HUES6 (cell line): Measurements from ENCODE around the gene SLC34A3.

Source experiments
- H3K27ac ChIP-seq: 2 replicates; pipeline ENCODE4 v1.7.0; 2013; ENCODE audit warnings: low read depth, mild to moderate bottlenecking, low read length, inconsistent platforms
- H3K27me3 ChIP-seq: 2 replicates; pipeline ENCODE4 v1.6.1; 2013; ENCODE audit warnings: low read length; ENCODE audit not compliant: control insufficient read depth, insufficient read depth
- H3K36me3 ChIP-seq: 2 replicates; pipeline ENCODE4 v1.6.1; 2013; ENCODE audit warnings: low read length; ENCODE audit not compliant: control insufficient read depth, insufficient read depth
- H3K4me1 ChIP-seq: 2 replicates; pipeline ENCODE4 v1.6.1; 2013; ENCODE audit warnings: low read length; ENCODE audit not compliant: control insufficient read depth, insufficient read depth
- H3K4me3 ChIP-seq: 2 replicates; pipeline ENCODE4 v1.5.1; 2013; ENCODE audit warnings: low read depth, low read length
- H3K9ac ChIP-seq: one replicate; pipeline ENCODE4 v1.6.1; 2013; ENCODE audit warnings: mild to moderate bottlenecking, low read length
- H3K9me3 ChIP-seq: 2 replicates; pipeline ENCODE4 v1.6.1; 2013; ENCODE audit warnings: low read depth, low read length; ENCODE audit not compliant: control insufficient read depth, insufficient read depth

The SLC34A3 gene

GRCh38 chr9:137269231-137269772 lies 38.6 kb downstream of the SLC34A3 start:
- Histone ChIP-seq H3K9me3 (no peaks in the 10 kb centered on the region), H3K27ac (no peak overlapping the region), H3K4me1 (peaks cover 3% of the 10 kb centered on the region; the same call in 1 of the 2 replicates), H3K27me3 (no peaks in the 10 kb centered on the region), H3K4me3 (no peak overlapping the region), H3K36me3 (peaks cover 75% of the 10 kb centered on the region), H3K9ac (no peak overlapping the region)

GRCh38 chr9:137270929-137271695 lies 40.4 kb downstream of the SLC34A3 start:
- Histone ChIP-seq H3K9ac (no peak overlapping the region), H3K36me3 (peaks cover 61% of the 10 kb centered on the region), H3K9me3 (no peaks in the 10 kb centered on the region), H3K4me3 (no peak overlapping the region), H3K4me1 (peaks cover 16% of the 10 kb centered on the region; the same call in 1 of the 2 replicates), H3K27me3 (no peaks in the 10 kb centered on the region), H3K27ac (no peak overlapping the region)

- H3K36me3 ChIP-seq, result peaks cover 55% of the 10 kb centered on the region
- no peaks in the 10 kb centered on the region for H3K27me3 ChIP-seq
- no peaks in the 10 kb centered on the region for H3K9me3 ChIP-seq
- H3K4me3 ChIP-seq, result no peak overlapping the region
- H3K4me1 ChIP-seq, result peaks cover 21% of the 10 kb centered on the region
- H3K9ac ChIP-seq, result no peak overlapping the region
- no peak overlapping the region for H3K27ac ChIP-seq
These were observed 41.0 kb downstream of the SLC34A3 start for GRCh38 chr9:137271696-137272076.

- Histone ChIP-seq H3K4me3 (no peak overlapping the region), H3K4me1 (peaks cover 29% of the 10 kb centered on the region), H3K9me3 (no peaks in the 10 kb centered on the region), H3K27me3 (no peaks in the 10 kb centered on the region), H3K27ac (no peak overlapping the region; the same call in 1 of the 2 replicates), H3K36me3 (peaks cover 48% of the 10 kb centered on the region), H3K9ac (no peak overlapping the region)
These were observed 41.8 kb downstream of the SLC34A3 start for GRCh38 chr9:137272241-137273094.

- Histone ChIP-seq H3K9me3 (no peaks in the 10 kb centered on the region), H3K36me3 (peaks cover 42% of the 10 kb centered on the region), H3K9ac (no peak overlapping the region), H3K4me1 (peaks cover 35% of the 10 kb centered on the region), H3K27ac (no peak overlapping the region), H3K4me3 (no peak overlapping the region), H3K27me3 (no peaks in the 10 kb centered on the region)
These were observed 42.4 kb downstream of the SLC34A3 start for GRCh38 chr9:137273095-137273490.

- Histone ChIP-seq H3K36me3 (peaks cover 36% of the 10 kb centered on the region), H3K27ac (no peak overlapping the region), H3K9me3 (no peaks in the 10 kb centered on the region), H3K4me3 (no peak overlapping the region), H3K4me1 (peaks cover 35% of the 10 kb centered on the region), H3K27me3 (no peaks in the 10 kb centered on the region), H3K9ac (no peak overlapping the region)
These were observed 43.1 kb downstream of the SLC34A3 start for GRCh38 chr9:137273611-137274320.

- H3K27me3 ChIP-seq, result no peaks in the 10 kb centered on the region
- H3K4me3 ChIP-seq, result no peak overlapping the region
- no peak overlapping the region for H3K27ac ChIP-seq
- peaks cover 35% of the 10 kb centered on the region for H3K4me1 ChIP-seq
- no peak overlapping the region for H3K9ac ChIP-seq
- H3K36me3 ChIP-seq, result peaks cover 28% of the 10 kb centered on the region
- no peaks in the 10 kb centered on the region for H3K9me3 ChIP-seq
These were observed 44.5 kb downstream of the SLC34A3 start for GRCh38 chr9:137275203-137275587.

- H3K9ac ChIP-seq, result no peak overlapping the region
- H3K27ac ChIP-seq, result peak overlapping the region; percentile 89; the same call in 1 of the 2 replicates
- peaks cover 28% of the 10 kb centered on the region for H3K36me3 ChIP-seq
- no peaks in the 10 kb centered on the region for H3K27me3 ChIP-seq
- H3K4me1 ChIP-seq, result peaks cover 38% of the 10 kb centered on the region
- H3K9me3 ChIP-seq, result no peaks in the 10 kb centered on the region
- H3K4me3 ChIP-seq, result no peak overlapping the region
These were observed 45.1 kb downstream of the SLC34A3 start for GRCh38 chr9:137275588-137276472.

- no peaks in the 10 kb centered on the region for H3K9me3 ChIP-seq
- peaks cover 23% of the 10 kb centered on the region for H3K36me3 ChIP-seq
- H3K9ac ChIP-seq, result peak overlapping the region; percentile 66
- peak overlapping the region; percentile 54 for H3K4me3 ChIP-seq
- peak overlapping the region; percentile 89 for H3K27ac ChIP-seq
- H3K27me3 ChIP-seq, result peaks cover under 1% of the 10 kb centered on the region
- peaks cover 38% of the 10 kb centered on the region for H3K4me1 ChIP-seq
These were observed 46.0 kb downstream of the SLC34A3 start for GRCh38 chr9:137276473-137277328.
